Ramos (cell line): ENCODE results near the gene STK32B.

Source experiments
- in situ Hi-C: fragments of 300-500 bp; cut with MboI; formaldehyde crosslinking; loops from one replicate; pipeline ENCODE4 v1.14.3; 2022; ENCODE audit warnings: low sequenced_read_pairs; ENCODE audit not compliant: unreplicated experiment

Gene STK32B

DNA sequence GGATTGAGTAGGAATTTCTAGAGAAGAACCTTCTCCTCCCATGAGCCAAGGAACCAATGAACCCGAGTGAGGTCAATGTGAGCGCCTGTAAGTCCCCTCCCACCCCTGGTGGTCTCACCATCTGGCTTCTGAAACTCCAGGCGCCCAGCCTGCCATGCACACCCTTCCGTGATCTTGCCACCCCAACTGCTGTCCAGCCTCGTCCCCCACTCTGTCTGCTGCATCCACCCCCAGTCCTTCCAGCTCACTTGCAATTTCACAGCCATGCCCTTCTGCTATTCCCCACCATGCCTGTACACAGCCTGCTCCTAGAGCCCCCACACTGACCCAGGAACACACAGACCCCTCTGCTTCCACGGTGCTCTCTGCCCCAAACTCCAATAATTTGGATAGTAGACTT lies 323.7 kb downstream of the STK32B start:
- in situ Hi-C loops = no loop called here

DNA sequence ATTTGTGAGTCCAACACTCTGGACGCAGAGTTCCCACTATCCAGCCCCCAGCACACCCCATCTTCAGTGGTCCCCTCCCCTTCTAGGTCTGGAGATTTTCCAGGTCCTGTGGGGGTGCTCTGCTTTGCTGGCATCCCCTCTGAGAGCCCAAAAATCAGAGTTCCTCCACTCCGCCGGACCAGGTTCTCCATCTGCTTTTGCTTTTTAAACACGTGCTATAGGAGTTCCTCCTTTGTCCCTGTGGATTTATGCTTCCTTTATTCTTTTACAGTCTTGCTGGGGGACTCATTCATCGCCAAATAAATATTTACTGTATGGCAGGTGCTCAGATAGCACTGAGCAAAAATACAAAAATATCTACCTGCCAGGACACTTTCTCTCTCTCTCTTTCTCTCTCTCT lies 324.7 kb downstream of the STK32B start:
- in situ Hi-C loops = no loop called here

DNA sequence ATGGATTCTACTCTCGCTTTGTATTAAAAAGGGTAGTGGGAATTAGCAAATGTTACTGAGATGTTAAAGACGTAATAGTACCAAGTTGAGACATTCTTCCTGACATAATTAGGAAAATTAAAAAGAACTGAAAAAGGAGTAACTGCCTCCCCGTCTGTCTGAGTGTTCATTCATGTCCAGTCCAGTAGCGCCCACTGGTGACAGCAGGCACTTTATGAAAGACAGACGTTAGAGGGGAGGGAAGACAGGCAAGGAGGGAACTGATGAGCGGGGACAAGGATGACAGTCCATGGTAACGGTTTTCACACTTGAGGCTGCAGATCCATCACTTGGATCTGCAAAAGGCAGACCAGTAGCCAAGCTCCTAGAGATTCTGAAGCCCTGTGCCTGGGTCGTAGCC lies 326.7 kb downstream of the STK32B start:
- in situ Hi-C loops = no loop called here

DNA sequence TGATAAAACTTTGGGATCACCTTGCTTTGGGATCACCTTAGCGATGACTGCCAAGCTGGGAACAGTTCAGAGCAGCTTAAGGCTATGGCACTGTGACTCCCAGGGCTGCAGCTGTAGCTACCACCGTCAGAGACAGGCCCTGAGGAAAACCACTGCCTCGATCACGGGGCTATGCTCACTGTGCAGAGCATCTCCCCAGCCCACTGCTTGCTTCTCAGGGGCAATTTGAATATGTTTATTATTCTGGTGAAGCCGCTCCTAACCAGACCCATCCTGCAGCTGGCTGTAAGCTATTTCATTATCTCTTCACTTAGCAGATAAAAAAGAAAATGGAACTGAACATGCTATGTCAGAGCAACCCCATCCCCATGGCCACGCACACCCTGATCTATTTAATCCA lies 328.6 kb downstream of the STK32B start:
- in situ Hi-C loops = no loop called here

DNA sequence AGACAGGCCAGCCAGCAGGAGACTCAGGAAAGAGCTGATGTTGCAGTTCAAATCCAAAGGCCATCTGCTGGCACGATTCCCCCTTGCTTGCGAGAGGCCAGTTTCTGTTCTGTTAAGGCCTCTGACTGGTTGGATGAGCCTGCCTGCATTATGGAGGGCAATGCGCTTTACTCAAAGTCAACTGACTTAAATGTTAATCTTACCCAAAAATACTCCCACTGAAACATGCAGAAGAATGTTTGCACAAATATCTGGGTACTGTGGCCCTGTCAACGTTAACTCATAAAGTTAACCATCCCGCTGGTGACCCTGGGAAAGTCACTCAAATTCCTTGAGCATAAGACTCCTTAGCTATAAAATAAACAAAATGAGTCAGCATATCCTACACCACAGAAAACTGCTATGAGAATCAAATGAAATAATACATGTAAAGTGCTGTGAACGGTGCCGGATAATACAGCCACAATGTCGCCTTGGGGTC lies 330.7 kb downstream of the STK32B start:
- in situ Hi-C loops = no loop called here

DNA sequence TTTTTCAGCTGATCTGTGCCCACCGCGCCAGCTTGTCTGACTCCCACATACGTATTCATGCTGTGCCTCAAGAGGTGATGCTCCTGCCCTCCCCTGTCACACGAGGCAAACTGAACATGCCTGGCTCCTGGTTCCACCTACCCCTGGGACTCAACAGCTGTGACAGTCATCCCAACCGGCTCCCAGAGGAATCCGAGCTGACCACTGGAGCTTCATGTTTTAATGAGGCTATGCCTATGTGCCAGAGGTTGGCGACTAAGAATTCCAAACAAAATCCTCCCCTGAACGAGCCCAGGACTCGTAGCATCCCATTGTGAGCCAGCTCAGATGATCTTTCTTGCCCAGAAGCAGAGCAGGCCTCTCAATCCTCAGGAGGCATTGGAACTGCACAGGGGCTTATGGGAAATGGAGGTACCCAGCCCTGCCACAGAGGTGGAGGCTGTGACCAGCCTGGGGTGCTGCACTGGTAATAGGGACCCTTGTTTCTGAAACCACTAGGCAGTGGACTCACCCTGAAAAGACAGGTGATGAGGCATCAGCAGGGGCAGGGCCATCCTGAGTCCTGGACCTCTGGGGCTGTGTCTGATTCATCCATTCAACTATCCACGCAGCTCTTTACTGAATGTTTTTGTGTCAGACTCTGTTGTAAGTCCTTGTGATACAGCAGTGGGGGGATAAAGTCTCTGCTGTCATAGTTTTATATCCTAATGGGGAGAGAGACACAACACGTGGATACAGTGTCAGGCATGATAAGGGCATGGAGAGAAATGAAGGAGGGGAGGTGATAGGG lies 332.1 kb downstream of the STK32B start:
- in situ Hi-C loops = no loop called here

DNA sequence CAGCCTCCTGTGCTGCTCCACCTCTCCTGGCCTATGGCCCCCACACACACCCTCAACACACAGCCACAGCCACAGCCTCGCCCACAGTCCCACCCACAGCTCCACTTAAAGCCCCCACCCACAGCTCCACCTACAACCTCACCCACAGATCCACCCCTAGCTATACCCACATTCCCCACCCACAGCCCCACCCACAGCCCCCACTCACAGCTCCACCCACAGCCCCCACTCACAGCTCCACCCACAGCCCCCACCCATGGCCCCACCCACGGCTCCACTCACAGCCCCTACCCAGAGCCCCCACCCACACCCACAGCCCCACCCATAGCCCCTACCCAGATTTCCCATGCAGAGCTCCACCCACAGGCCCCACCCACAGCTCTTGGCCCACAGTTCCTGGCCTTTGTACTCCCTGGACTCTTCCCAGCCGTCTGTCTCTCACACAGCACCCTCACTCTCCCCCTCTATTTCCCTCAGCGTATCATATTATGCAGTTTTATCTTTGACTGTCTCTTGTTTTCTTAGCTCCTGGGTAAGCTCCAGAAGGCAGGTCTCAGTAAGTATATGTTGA lies 334.5 kb downstream of the STK32B start:
- in situ Hi-C loops = no loop called here

DNA sequence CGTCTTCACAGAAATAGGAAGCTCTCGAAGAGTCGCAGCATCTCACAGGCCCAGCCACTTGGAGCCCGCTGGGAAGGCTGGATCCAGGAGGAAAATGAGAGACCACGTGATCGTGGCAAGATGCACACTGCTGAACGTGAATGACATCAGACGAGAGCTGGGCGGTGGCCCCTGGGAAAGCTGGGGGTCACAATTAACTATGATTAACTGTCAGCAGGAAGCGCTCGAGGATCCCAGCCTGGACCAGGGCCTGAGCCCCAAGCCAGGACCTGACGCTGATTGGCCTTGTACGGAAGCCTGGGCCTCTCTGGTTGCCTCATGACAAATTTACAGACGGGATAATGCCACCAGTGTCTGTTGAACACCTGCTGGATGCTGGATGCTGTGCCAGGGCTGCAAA lies 335.6 kb downstream of the STK32B start:
- in situ Hi-C loops = no loop called here

DNA sequence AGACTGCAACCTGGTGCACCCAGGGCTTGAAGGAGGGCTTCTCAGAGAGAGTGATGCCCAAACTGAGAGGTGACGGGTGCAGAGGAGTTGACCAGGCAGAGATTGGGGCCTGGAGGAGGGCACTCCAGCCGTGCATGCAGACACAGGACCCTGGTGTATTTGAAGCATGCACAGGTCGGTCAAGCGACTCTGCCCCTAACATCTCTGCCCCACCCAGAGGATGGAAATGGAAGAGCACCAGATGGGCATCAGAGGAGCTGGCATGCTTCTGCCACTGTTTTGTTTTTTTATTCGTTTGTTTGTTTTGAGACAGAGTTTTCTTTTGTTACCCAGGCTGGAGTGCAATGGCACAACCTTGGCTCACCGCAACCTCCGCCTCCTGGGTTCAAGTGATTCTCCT lies 336.2 kb downstream of the STK32B start:
- in situ Hi-C loops = no loop called here

DNA sequence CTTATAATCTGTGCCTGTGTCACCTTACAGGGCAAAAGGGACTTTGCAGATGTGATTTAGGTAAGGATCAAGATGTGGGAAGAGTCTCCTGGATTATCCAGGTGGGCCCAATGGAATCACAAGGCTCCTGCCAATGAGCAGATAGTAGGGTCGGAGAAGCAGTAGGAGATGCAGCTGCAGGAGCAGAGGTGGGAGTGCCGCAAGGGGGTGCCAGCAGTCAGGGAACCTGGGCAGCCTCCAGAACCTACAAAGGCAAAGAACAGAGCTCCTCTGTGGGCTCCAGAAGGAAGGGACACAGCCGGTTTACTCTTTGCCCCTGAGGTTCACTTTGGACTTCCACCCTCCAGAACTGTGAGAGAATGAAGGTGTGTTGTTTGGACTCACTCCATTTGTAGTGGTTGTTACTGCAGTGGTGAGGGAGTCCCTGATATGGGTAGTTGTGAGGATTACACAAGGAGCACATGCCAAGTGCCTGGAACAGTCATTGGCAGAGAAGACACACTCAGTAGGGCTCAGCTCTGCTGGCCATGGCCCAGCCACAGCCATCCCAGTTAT lies 338.6 kb downstream of the STK32B start:
- in situ Hi-C loops = no loop called here

DNA sequence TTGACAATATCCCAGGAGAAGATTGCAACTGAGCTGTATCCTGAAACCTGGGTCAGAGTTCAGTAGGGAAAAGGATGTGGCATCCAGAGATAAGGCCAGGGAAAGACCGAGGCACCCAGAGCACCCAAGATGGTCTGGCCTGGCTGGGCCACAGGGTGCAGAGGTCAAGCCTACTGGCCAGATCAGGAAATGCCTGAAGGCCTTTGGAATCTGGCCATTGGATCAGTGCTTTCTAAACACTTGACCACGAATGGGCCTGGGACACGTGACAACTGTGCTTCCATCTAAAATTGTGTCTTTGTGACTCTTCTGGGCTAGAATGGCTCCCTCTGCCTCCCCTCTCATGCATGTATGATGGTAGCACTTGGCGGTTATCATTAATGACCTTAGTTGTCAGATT lies 340.2 kb downstream of the STK32B start:
- in situ Hi-C loops = no loop called here

DNA sequence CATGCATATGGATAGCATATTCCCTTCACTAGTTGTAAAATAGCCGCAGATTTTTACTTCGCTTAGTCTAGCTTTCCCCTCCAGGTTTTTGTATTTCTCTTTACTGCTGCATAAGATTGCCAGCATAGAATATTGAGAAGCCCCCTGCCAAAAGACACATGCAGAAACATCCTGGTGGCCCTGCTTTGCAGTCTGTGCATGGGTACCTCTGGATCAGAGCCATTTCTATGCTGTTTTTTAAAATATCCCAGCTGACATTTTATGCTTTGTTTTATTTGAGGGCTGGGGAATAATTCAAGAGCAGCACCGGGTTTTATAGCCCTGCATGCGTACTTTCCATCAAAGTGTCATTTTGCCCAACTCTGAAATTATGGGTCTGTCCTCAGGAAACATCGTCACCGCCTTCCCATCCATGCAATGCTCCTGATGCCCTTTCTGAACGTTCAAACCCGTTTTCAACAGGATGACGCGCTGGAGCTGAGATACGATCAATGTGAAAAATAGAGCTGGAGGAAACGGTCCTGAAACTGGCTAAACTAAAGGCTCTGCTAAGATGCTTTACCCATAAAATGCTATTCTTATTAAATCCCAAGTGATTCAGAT lies 342.7 kb downstream of the STK32B start:
- in situ Hi-C loops = no loop called here

DNA sequence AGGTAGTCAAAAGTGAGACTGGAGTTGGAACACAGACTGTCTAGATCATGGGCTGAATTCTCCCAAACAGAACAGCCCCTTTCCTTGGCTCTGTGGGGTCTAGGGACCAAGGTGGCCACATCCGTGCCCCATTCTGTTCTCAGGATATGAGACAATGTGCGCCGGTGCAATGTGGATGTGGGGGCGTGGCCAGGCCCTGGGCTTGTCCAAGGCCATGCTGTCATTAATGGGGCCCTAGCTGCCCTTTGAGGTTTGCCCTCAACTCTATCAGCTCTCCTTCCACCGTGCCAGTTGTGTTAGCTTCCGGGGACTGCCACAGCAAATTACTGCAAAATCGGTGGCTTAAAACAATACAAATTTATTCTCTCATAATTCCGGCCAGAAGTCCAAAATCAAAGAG lies 344.5 kb downstream of the STK32B start:
- in situ Hi-C loops = no loop called here

DNA sequence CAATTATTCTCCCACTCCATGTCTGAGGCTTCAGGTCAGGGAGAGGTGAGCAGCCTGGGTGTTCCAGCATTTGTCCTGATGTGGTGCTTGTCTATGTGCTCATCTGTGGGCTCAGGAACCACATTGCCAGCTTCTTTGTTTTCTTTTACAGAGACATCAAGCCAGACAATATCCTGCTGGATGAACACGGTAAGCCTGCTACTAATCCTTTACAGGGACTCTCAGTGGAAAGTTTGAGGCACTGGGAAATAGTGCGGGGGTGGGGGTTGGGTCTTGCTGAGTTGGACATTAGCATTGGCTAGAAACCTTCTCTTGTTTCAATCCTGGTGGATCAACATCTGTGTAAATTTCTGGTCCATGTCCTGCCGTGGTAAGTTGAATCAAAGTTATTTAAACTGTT lies 346.8 kb downstream of the STK32B start:
- in situ Hi-C loops = no loop called here

DNA sequence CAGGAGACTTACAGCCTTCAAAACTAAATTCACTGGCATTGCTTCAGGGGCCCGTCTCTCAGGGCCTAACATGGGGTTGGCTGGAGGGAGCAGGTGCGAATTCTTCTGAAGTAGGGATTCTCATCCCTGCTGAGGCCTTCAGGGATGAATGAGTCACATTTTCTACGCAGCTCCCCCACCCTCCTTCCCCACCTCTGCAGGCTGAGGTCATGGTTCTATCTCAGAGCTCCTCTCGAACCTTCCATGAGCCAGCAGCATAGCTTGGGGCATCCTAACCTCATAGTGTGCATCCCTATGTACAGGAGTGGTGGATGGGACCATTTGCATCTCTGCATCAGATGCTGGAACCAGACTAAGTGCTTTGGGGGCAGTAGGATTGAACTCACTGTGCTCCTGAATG lies 347.8 kb downstream of the STK32B start:
- in situ Hi-C loops = no loop called here

DNA sequence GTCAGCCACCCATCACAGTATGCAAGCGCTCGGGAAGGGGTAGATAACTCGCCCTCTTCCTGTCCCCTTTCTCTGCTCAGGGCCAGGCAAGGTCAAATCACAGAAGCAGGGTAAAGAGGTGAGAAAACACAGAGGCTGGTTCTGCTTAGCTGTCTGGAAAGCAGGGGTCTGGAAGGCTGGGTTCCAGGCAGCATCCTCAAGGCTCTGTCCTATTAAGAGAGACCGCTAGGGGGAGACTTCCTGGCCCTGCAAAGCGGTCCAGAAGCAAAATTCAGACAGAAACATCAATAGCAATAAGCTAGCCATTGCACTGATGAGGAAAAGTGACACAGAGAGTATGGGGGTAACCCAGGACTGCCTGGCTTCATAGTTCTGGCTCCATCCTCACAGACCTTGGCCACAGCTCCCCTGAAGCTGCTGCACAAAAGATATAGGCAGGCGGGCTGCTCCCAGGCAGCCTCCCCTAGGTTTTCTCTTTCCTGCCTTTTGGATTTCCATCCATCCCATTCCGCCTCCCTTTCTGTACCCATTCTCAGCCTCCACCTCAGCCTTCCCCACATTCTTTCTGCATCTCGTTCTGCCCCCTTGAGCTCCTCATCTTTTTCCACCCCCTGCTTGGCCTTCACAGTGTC lies 348.6 kb downstream of the STK32B start:
- in situ Hi-C loops = no loop called here

DNA sequence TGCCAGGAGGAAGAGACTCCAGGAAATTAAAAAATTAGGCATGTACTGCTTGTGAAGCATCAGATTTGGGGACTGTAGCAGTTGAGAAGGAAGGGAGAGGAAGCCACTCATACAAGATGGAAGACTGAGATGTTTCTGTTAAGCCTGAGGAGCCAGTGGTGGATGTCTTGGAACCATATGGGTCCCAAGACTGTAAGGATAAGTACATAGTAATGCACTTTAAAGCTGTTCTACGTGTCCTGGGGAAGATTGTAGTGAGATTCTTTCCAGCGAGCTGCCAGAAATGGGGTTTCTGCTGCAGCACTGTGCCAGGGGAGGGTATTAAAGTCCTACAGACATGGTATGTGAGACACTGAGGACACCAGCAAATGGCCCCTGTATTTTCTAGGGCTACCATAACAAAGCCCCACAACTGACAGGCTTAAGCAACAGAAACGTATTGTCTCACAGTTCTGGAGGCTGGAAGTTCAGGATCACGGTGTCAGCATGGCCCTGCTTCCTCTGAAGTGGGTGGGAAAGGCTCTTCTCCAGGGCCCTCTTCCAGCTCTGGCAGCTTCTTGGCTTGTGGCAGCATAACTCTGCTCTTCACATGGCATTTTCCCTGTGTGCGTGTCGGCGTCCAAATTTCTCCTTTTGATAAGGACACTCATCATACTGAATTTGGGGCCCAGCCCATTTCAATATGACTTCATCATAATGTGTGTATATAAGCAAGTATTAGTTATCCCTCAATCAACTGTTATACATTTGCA lies 352.6 kb downstream of the STK32B start:
- in situ Hi-C loops = no loop called here

DNA sequence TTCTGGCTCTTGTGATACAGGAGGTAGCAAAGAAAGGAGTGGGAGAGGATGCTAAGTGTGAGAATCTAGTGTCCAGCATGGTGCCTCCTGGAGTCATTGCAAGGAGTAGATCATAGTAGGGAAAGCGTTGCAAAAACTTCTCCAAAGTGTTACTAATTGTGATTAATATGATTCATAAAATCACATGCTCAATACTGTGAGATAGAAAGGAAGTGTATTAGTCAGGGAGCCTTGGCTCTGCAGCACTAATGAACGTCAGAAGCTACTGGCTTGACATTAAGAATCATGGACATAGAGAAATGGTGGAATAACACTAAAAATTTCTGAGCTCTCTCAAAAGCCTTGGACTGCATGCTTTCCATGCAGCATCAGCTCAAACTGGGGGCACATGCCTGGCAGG lies 358.0 kb downstream of the STK32B start:
- in situ Hi-C loops = no loop called here

DNA sequence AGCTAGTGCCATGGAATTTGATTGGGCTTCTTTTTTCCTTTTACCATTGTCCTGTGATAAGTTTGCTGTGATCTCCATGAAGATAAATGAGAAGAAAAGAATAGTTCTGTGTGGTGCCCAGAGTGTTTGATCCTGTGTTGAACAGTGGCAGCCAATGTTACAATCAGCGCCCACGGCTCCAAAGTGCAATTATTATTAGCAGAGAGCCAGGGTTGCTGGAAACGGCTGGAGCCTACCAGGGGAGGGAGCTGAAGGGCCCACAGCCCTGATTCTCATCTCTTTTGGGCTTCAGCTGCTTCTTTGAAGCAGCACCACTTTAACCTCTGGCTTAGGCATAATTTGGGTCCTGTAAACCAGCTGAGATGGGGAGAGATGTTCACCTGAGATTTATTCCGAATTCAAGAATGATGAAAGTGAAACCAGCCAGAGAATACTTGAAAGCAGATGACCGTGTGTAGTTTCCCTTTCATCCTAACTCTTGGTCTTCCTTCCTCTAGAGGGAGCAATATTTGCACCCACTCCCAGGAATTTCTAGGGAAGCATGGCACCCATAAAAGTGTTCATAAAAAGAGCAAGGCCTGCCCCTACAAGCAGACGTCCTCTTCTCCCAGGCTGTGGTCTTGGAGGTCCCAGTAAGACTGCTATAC lies 358.8 kb downstream of the STK32B start:
- in situ Hi-C loops = no loop called here

DNA sequence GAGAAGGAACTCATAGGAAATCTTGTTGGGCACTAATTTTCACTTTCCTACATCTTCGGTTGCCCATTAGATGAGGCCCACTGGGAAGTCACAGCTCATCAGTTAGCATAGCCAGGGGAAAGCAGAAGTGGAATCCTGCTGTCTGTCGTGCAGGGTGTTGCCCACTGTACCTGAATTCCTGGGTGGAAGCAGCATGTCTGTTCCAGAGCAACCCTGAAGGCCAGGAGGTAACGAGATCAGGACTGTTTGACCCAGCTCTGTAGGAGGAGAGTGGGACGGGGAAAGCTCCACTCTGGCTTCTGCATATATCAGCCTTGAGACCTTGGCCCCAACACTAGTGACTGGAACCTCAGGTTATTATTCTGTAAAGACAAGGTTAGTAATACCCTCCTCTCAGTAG lies 361.0 kb downstream of the STK32B start:
- in situ Hi-C loops = no loop called here
